ENCODE results near the gene CTTNBP2NL.
"Not testable (repeated sequence)": the region's sequence is repeated elsewhere in the genome, so short reads cannot be mapped to it uniquely, and the experiment has no call there.

The CTTNBP2NL gene

GRCh38 chr1:112386731-112387346, 9.2 kb upstream of the CTTNBP2NL start:
- DNase-seq (ENCODE audit: low read depth) = no peak

- DNase-seq (ENCODE audit: low read depth) = no peak
Observed at GRCh38 chr1:112387807-112388206, 8.2 kb upstream of the CTTNBP2NL start.

GRCh38 chr1:112388436-112388835, 7.6 kb upstream of the CTTNBP2NL start:
- no peak for DNase-seq (ENCODE audit: low read depth)

- DNase-seq (ENCODE audit: low read depth) = no peak
Observed at GRCh38 chr1:112389689-112390088, 6.3 kb upstream of the CTTNBP2NL start.

- not testable (repeated sequence) for DNase-seq (ENCODE audit: low read depth)
Observed at GRCh38 chr1:112390335-112390734, 5.7 kb upstream of the CTTNBP2NL start.

GRCh38 chr1:112390775-112391602, 5.0 kb upstream of the CTTNBP2NL start:
- DNase-seq (ENCODE audit: low read depth) = peak; percentile 87

DNA sequence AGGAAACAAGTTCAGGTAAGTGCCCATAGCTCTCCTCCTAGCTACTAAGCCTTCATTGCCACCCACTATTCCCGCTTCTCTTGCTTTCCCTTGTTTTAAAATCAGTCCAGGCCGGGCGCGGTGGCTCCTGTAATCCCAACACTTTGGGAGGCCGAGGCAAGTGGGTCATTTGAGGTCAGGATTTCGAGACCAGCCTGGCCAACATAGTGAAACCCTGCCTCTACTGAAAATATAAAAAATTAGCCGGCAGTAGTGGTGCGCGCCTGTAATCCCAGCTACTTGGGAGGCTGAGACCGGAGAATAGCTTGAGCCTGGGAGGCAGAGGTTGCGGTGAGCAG, 4.4 kb upstream of the CTTNBP2NL start:
- DNase-seq (ENCODE audit: low read depth) = no peak

GRCh38 chr1:112393631-112393974, 2.4 kb upstream of the CTTNBP2NL start:
- no peak for DNase-seq (ENCODE audit: low read depth)

- no peak for DNase-seq (ENCODE audit: low read depth)
Observed at GRCh38 chr1:112394743-112395062, 1.3 kb upstream of the CTTNBP2NL start.

- no peak for DNase-seq (ENCODE audit: low read depth)
Observed at GRCh38 chr1:112395256-112395820, 676 bp upstream of the CTTNBP2NL start.

- DNase-seq (ENCODE audit: low read depth) = no peak
Observed at GRCh38 chr1:112396653-112397471, 848 bp downstream of the CTTNBP2NL start.

DNA sequence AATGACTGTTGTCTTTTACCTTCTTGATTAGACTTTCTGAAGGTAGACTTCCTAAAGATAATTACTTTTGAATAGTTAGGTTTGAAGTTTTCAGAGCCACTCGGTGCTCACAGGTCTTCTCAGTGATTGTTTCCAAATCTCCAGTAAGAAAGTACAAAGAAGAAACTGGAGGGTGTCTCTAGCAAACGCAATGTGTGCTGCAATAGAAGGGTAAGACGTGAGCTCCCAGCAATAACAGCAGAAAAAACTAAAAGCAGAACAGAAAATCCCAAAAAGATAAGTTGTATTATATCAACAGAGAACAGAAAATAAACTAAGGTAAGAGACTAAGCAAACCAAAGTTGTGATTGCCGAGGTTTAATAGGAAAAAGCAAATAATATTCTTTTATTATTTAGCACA, 1.8 kb downstream of the CTTNBP2NL start:
- no peak for DNase-seq (ENCODE audit: low read depth)

DNA sequence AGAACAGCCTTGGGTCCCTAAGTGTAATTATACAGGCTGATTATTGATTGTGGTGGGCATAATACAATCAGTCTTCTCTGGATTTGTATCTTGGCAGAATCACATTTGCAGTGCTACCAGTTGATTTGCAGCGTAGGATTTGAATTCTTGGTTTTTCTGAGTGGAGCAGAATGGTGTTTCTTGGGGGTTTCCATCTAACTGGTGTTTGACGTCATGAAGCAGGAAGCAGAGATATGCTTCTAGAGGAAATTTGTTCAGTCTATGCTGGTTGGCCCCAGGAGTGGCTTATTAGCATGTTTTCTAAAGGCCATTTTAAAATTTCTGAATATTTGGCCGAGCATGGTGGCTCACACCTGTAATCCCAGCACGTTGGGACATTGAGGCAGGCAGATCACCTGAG, 3.4 kb downstream of the CTTNBP2NL start:
- no peak for DNase-seq (ENCODE audit: low read depth)

GRCh38 chr1:112400706-112401105, 4.7 kb downstream of the CTTNBP2NL start:
- DNase-seq (ENCODE audit: low read depth) = not testable (repeated sequence)

GRCh38 chr1:112402682-112403643, 6.9 kb downstream of the CTTNBP2NL start:
- DNase-seq (ENCODE audit: low read depth) = no peak

GRCh38 chr1:112406771-112407170, 10.8 kb downstream of the CTTNBP2NL start:
- DNase-seq (ENCODE audit: low read depth) = no peak

- DNase-seq (ENCODE audit: low read depth) = no peak
Observed at GRCh38 chr1:112409414-112409813, 13.4 kb downstream of the CTTNBP2NL start.

DNA sequence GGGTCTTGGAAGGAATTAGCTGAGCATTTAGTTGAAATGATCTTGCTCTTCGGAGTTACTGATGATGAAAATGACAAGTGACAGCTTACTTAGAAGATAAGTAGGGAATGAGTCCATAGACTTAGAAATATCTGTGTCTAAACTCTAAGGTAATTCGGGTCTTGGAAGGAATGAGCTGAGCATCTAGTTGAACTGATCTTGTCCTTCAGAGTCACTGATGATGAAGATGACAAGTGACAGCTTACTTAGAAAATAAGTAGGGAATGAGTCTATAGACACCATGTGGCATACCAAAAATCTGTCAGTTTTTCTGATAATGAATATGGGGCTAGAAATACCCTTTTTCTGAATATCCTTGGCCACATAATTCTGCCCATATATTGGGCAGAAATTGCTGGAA, 14.7 kb downstream of the CTTNBP2NL start:
- no peak for DNase-seq (ENCODE audit: low read depth)

- no peak for DNase-seq (ENCODE audit: low read depth)
Observed at GRCh38 chr1:112417271-112417670, 21.3 kb downstream of the CTTNBP2NL start.

- DNase-seq (ENCODE audit: low read depth) = no peak
Observed at GRCh38 chr1:112418099-112418892, 22.3 kb downstream of the CTTNBP2NL start.

DNA sequence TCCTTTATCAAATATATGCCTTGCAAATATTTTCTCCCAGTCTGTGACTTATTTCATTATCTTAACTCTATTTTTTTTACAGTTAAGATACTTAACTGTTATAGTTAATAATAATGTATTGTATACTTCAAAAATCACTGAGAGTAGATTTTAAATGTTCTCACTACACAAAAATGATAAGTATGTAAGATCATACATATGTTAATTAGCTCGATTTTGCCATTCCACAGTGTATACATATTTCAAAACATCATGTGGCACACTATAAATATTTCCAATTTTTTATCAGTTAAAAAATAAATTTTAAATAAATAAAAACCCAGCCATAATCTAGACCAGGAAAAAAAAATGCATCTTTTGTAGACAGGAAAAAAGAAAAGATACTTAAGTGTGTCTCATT, 27.2 kb downstream of the CTTNBP2NL start:
- DNase-seq (ENCODE audit: low read depth) = no peak

Measured in HS-5 (cell line).